ENCODE measurements around the gene NUTF2.
"Not testable (repeated sequence)": the region's sequence is repeated elsewhere in the genome, so short reads cannot be mapped to it uniquely, and the experiment has no call there.

The NUTF2 gene

DNA sequence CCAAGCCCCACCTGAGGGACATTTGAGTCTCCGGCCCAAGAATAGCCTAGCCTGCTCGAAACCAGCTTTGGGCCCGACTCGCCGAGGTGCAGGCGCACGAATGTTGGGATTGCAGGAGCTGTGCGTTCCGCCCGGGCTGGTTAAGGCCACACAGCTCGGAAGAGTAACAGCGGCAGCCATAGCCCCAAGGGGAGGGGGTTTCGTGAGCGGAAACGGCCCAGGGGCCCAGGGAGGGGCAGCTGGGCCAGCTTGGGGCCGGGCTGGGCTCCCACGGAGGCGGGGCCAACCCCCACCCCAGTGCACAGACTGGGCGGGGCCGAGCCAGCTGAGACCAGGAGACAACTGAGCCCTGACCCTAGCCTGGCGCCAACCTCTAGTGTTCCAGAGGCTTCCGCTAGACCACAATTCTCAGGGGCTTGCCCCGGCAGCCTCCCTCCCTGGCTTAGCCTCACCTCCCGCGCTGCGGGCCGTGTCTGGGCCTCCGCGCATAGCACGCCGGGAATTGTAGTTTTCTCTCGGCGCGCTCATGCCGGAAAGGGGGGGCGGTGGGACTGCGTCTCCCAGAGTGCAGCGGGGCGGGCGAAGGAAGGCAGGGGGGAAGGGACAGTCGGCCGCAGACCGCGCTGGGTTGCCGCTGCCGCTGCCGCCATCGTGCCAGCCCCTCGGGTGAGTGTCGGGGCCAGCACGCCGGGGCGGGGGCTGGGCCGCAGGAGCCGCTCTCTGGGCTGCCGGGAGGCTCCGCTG, at the start of gene NUTF2:
Gene NUTF2 (plus strand): TSS at position 614 of the 744 bp plus-strand sequence. CDS start 18,198 bp downstream, outside the sequence.
- DNase-seq (ENCODE audit: low read depth): peak; percentile 91

DNA sequence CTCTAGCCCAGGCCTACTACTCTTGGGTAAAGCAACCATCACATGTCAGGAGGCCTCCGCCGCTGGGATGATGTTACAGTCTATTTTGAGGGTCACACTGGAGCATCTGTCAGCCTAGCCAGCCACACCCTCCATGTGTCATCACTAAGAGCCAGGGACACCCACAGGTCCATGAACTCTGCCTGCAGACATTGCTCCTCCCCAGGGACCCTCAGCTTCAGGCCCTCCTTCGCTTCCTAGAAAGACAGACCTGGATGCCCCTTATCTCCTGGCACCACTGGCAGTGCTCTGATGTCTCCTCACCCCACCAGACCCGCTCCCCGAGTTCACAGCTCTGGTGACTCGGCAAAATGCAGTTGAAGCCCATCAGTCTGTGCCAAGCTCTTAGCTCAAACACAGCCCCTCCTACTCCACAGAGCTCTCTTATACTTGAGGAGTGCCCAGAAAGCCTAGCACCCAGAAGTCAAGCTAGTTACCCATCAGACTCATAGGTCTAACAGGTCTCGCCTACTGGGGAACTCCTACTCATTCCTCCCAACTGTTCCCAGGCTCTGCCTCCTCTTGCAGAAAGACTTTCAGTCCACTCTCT, 46.3 kb upstream of the NUTF2 start:
- DNase-seq (ENCODE audit: low read depth): no peak

DNA sequence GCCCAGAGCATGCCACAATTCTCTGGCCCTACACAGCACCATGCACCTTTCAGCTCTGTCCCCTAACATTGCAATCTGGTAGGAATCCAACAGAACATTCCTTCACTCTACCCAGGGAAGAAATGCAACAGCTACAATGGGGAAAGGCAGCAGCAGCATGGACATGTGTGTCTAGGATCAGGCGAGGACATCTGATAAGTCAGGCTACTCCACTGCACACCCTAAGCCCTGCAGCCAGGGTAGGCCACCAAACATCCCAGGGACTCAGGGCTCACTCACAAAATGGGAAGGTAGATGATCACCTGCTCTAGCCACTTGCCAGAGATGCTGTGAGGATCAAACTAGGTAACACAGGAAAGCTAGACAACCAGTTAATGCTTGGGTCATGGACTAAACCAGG, 45.5 kb upstream of the NUTF2 start:
- DNase-seq (ENCODE audit: low read depth): no peak

DNA sequence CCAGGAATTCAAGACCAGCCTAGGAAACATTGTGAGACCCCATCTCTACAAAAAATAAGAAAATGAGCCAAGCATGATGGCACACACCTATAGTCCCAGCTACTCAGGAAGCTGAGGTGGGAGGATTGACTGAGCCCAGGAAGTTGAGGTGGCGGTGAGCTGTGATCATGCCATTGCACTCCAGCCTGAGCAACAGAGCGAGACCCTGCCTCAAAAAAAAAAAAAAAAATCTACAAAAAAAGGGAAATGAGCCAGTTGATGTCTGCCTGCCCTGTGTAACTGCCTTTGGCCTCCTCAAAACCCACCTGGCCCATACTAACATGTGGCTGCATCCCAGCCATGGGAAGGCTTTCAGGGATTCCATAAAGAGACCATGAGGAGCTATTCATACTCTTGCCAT, 44.9 kb upstream of the NUTF2 start:
- no peak for DNase-seq (ENCODE audit: low read depth)

DNA sequence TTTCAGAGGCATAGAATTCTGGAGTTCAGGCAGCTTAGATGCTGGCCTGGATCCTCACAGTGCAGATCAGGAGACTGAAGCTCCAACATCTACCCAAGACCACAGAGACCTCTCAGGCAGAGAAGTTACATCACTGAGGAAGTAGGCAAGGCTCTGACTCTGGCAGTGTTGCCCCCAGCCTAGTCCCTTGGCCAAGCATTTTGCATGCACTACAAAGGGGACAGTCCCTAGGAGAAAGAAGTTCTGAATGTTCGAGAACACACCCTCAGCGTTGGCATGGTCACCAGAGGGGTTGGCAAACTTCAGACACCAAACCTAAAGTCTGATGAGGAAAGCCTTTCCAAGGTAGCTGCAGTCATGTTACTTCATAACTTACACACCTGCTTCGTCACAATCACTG, 42.8 kb upstream of the NUTF2 start:
- DNase-seq (ENCODE audit: low read depth): no peak

DNA sequence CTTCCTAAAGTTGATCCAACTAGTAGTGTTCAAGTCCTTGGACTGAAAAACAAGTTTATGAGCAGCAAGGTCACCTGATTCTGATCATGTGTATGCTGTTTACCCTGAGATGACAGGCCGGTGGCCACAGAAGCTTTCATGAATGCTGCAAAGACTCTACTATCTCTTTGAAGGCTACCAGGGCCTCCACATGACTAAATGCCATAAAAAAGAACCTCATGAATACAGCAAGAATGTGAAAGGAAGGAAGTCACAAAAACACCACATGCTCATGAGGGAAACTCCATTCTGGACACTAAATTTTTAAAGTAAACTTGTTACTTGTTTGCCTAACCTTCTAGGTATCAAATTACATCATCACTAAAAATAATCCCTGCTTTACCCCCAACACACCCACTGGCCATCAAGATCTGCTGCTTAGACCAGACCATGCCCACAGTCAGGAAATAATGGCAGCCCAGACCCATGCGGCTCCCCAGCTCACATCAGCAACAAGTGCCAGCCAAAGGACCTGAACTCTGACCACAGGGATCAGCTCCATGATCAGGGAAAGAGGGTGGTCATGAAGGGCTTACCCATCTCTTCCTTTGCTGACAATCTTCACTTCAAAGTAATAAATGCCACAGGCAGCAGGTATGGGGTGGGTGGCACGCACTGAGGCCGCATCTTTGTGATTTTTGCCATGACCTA, 41.7 kb upstream of the NUTF2 start:
- DNase-seq (ENCODE audit: low read depth): no peak

DNA sequence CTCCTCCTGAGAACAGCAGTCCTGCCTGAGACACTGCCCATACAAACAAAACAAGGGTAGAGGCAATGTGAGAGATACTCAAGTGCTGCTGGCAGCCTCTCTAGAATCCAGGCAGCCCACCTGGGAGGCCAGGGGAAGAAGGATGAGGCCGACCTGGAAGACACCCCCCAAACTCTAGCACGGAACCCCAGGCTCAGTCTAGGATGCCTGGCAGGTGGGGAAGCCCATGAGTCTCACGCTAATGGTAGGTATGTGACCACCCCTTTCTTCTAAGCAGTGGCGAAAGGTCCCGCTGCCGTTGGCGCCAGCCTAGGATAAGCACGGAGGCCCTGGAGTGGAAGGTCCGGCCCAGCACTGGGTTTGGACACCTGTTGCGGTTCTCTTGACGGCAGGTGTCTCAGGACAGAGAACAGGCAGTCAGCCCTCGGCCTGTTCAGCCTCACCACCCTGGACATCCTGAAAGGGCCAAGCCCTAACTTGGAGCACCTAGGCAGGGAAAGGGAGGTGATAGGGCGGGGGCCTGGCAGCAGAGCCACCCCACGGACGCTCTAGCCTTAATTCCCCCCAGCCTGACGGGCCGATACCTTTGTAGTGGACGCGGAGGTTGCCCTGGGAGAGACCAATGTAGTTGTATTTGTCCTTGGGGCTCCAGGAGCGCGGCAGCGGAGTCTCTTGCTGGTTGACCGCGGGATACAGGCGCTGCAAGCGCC, 40.9 kb upstream of the NUTF2 start:
- no peak for DNase-seq (ENCODE audit: low read depth)

DNA sequence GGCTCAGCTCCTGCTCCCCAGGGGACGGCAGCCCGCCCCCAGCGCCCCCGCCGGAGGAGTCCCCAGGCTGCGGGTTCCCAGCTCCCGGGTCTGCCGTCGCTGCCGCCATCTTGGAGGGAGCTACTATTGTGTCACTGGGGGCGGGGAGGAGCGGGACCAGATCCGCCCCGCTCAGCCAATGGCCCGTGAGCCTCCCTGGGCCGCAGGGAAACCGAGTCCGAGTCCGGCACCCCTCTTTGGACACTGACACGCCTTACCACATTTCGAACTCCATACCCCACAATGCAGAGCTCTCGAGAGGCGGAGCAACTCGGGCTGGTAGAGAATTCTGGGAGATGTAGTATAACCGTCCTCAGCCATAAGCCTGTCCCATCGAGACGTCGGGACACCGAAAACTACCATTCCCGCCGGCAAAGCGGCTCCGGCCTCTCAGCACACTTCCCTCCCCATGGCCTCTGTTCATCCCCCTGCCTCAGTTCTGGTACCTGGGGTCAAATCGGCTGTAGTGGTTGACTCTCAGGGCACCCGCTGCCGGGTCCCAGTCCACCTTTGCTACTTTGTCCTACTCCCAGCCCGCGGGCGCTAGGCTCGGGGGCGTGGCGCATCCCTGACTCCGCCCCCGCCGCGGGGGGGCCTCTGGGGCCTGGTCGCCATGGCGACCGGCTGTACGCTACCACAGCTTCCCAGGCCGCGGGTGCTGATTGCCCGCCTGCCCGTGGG, 40.1 kb upstream of the NUTF2 start, which contains the start of the genes RANBP10 and TSNAXIP1:
Gene RANBP10 (minus strand): TSS at position 133 of the 720 bp plus-strand sequence. CDS start 24 bp downstream, at position 109.
Gene TSNAXIP1 (plus strand): TSS at position 462 of the 720 bp plus-strand sequence. CDS start 261 bp downstream, outside the sequence.
- peak; percentile 90 for DNase-seq (ENCODE audit: low read depth)

DNA sequence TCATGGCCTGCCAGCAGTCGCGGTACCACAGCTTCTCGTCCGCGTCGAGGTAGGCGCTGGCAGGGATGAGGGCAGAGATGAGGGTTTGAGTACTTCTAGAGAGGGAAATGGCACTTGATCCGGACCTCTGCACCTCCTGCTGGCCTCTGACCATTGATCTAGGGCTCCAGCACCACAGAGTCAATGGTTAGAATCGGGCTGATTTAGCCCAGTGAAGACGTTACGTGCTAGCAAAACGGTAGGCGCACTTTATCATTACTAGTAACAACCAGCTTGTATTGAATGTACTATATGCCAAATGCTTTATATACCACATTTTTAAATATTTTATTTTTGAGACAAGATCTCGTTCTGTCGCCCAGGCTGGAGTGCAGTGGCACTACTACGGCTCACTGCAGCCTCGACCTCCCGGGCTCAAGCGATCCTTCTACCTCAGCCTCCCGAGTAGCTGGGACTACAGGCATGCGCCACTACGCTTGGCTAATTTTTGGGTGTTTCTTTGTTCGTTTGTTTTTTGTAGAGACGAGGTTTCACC, 39.5 kb upstream of the NUTF2 start:
- DNase-seq (ENCODE audit: low read depth): no peak

DNA sequence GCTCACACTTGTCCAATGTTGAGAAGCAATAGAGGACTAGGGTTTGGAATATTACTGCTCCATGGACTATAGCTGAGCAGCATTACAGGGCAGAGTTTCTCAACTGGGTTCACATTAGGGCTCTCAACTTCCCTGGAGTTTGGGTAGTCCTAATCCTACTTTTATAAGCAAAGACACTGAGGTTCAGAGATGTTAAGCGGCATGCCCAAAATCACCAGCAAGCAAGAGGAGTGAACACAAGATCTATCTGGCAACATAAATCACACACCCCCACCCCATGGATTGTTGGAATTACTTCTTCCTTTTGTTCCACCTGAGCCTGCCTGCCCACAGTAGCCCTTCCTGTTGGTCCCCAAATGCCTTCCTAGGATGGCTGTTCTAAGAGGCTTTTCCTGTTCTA, 34.8 kb upstream of the NUTF2 start:
- no peak for DNase-seq (ENCODE audit: low read depth)

DNA sequence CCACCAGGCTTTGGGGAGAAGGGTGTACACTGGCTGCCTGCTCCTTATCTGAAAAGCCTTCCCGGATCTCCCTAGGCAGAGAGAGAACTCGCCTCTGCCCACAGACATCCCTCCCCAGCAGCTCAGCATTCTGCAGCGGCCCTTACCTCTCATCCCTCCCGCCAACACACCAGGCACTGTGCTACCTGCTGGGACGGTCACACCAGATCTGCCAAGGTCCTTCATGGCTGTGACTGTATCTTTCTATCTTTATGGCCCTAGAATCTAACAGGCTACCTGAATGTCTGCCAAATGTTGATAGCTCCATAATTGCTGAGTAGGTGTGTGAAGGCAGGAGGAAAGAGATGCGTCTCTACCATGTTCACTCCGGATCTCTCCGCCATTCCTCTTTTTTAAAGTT, 32.2 kb upstream of the NUTF2 start:
- DNase-seq (ENCODE audit: low read depth): no peak

DNA sequence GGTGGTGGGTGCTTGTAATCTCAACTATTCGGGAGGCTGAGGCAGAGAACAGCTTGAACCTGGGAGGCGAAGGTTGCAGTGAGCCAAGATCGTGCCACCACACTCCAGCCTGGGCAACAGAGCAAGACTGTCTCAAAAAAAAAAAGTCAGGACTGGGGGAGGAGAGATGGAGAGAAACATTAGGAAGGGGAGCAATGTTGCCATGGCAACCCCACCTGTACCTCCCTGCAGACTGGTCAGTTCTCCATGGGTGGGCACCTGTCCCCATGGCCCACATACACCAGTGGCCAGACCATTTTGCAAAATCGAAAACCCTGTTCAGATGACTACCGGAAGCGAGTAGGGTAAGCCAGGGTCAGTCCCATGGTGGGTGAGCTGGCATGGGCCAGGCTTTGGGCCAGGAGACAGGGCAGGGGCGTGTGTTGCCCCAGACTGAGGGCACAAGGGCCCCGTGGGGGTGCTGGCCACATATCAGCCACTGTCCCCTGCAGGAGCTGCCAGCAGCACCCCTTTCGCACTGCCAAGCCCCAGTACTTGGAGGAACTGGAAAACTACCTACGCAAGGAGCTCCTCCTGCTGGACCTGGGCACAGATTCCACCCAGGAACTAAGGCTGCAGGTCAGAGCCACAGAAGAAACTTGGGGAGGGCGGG, 26.0 kb upstream of the NUTF2 start:
- no peak for DNase-seq (ENCODE audit: low read depth)

DNA sequence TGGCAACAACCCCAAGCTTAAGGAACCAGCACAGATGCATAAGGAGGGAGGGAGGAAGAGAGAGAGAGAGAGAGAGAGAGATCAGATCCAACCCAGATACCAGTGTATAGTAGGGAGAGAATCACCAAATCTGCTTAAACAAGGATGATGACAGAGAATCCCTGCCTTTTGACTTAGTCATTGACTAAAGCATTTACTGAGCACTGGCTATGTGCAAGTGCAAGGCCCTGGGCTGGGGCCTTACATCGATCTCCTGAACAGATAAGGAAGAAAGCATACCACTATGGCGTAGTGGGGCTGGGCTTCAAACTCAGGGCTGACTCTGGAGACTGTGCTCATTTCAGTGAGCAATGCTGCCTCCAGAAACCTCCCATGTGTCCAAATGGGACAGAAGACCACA, 24.2 kb upstream of the NUTF2 start:
- DNase-seq (ENCODE audit: low read depth): no peak

DNA sequence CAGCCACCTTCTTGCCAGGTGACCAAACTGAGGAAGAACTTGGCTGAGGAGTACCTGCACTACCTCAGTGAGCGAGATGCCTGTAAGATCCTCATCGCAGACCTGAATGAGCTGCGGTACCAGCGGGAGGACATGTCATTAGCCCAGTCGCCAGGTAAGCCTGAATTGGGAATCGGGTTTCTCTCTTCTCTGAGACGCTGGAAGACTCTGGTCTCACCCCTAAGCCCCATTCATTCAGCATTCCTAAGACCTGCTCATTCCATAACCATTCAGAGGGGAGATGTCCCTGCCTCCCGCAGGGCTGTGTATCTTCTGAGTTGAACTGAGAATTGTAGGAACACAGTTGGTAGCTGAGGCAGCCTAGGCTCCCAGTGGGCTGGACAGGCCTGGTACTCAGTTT, 21.6 kb upstream of the NUTF2 start:
- no peak for DNase-seq (ENCODE audit: low read depth)

DNA sequence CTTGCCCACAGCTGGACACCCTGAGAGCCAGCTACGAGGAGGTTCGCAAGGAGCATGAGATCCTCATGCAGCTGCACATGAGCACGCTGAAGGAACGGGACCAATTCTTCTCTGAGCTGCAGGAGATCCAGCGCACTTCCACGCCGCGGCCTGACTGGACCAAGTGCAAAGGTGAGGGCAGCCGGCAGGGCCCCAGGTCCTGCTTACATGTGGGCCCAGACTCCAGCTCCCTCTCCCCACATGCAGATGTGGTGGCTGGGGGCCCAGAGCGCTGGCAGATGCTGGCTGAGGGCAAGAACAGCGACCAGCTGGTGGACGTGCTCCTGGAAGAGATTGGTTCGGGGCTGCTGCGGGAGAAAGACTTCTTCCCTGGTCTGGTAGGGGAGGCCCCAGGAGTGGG, 20.8 kb upstream of the NUTF2 start:
- DNase-seq (ENCODE audit: low read depth): no peak

DNA sequence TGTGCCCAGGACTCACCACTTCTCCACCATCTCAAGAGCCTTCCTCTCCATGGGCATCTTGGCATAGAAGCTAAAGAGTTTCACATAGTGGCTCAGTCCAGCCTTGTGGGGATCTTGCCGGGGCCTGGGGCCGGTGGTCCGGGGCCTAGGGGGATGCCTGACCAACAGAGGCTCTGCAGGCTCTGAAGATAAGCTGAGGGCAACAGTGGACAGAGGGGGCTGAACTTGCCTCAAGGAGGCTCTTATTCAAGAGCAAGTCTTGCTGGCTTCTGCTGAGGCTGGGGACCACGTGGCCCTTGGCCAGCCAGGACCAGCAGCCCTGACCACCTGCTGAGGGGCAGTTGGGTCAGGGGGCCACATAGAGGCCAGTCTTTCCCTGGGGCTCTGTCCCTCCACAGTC, 18.1 kb upstream of the NUTF2 start:
- no peak for DNase-seq (ENCODE audit: low read depth)

DNA sequence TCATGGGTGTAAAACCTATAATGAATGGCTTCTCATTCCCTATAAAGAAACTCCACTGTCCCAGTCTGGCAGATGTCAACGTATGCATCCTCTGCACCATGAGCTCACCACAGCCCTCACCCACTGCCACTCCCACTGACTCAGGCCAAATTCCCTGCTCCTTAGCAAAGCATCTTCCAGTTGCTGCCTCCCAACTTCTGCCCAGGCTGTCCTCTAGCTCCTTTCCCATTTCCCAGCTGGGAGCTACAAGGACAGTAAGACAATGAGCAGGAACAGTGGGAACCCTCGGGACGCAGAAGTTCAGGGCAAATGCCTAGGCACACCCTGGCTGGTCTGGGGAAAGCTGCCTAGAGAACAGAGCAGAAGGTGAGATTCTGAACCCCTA, 13.7 kb upstream of the NUTF2 start:
- DNase-seq (ENCODE audit: low read depth): no peak

DNA sequence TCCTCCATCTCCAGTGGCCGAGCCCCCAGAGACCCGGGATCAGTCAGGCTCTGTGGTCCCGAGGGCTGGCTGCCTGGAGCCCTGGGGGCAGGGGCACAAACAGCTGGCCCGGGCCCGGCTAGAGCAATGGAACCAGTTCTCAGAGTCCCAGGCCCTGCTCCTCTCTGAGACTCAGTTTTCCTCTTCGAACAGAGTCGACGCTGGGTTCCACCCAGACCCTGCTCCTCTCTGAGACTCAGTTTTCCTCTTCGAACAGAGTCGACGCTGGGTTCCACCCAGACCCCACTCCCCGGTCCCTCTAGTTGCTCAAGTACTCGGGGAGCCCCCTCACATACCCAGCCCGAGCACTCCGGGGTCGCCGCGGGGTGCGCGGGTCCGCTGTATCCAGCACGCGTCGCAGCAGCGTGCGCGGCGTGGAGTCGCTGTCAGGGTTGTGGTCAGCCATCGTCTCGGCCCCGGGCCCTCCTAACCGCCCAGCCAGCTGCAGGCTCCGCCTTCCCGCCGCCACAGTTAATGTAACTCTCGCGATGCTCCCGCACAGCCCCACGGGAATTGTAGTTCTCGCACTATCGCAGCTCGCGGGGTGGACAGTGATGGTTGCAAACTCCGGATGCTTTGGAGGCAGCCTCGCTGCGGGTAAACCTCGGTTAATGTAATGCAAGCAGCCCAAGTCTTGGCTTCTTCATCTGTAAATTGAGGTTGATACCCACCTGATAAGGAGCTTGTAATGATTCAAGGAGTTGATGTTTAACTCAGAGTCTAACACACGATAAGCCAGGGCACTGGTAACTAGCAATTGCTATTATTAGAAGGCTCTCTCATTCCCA, 13.1 kb upstream of the NUTF2 start:
- peak; percentile 86 for DNase-seq (ENCODE audit: low read depth)

DNA sequence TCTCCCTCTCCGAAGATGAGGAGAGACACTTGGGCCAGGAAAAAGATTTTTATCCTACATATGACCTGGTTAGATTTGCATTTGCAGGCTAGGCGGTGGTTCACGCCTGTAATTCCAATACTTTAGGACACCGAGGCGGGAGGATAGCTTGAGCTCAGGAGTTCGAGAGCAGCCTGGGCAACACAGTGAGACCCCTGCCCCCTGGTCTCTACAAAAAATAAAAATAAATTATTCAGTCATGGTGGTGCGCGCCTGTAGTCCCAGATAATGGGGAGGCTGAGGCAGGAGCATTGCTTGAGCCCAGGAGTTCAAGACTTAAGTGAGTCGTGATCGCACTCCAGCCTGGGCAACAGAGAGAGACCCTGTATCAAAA, 12.5 kb upstream of the NUTF2 start:
- no peak for DNase-seq (ENCODE audit: low read depth)

DNA sequence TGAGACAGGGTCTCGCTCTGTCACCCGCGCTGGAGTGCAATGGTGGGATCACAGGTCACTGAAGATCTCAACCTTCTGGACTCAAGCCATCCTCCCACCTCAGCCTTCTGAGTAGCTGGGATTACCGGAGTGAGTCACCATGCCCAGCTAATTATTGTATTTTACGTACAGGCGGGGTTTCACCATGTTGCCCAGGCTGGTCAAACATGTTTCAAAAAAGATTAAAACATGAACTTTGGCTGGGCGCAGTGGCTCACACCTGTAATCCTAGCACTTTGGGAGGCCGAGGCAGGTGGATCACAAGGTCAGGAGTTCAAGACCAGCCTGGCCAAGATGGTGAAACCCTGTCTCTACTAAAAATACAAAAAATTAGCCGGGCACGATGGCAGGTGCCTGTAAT, 9.5 kb upstream of the NUTF2 start:
- DNase-seq (ENCODE audit: low read depth): not testable (repeated sequence)
